Astrocyte (in vitro differentiated cells and primary cell): ENCODE data around the gene BCAT1. TPM values are rescaled to one million over a fixed set of nuclear protein-coding genes. Genes with fewer than 3 reads are reported as not detected.

Experiments used
- DNase-seq: peaks from one replicate; pipeline ENCODE4 v3.0.0-alpha.2; 2010; ENCODE audit warnings: low read depth
- FAIRE-seq: peaks from 2 replicates; lab custom pipeline; 2011; peaks lifted over from hg19 to GRCh38; lab: Jason Lieb, UNC
- H2AFZ ChIP-seq: 2 replicates; pipeline ENCODE4 v1.6.0; 2012; ENCODE audit warnings: low read depth, low read length, inconsistent platforms
- H3K27ac ChIP-seq: 2 replicates; pipeline ENCODE4 v1.5.1; 2011; ENCODE audit warnings: low read depth, low read length, inconsistent platforms
- H3K27me3 ChIP-seq: 2 replicates; pipeline ENCODE4 v1.6.0; 2011; ENCODE audit warnings: low read length, inconsistent platforms; ENCODE audit not compliant: insufficient read depth
- H3K36me3 ChIP-seq: 2 replicates; pipeline ENCODE4 v1.5.1; 2011; ENCODE audit warnings: low read length, inconsistent platforms; ENCODE audit not compliant: insufficient read depth
- H3K4me1 ChIP-seq: 2 replicates; pipeline ENCODE4 v1.5.1; 2011; ENCODE audit warnings: low read length, inconsistent platforms; ENCODE audit not compliant: insufficient read depth
- H3K4me2 ChIP-seq: 2 replicates; pipeline ENCODE4 v1.6.0; 2012; ENCODE audit warnings: low read length, inconsistent platforms
- H3K4me3 ChIP-seq: 2 replicates; pipeline ENCODE4 v1.5.1; 2011; ENCODE audit warnings: low read depth, mild to moderate bottlenecking, low read length, inconsistent platforms; ENCODE audit not compliant: insufficient read depth
- H3K79me2 ChIP-seq: 2 replicates; pipeline ENCODE4 v1.6.0; 2012; ENCODE audit warnings: mild to moderate bottlenecking, low read length, inconsistent platforms; ENCODE audit not compliant: insufficient read depth
- H3K9ac ChIP-seq: 2 replicates; pipeline ENCODE4 v1.6.0; 2012; ENCODE audit warnings: mild to moderate bottlenecking, low read length, inconsistent platforms
- H3K9me3 ChIP-seq: 2 replicates; pipeline ENCODE4 v1.5.1; 2012; ENCODE audit warnings: low read depth, mild to moderate bottlenecking, low read length, inconsistent platforms; ENCODE audit not compliant: insufficient read depth
- H4K20me1 ChIP-seq: 2 replicates; pipeline ENCODE4 v1.6.0; 2012; ENCODE audit warnings: low read length, inconsistent platforms; ENCODE audit not compliant: insufficient read depth
- H3K27ac Mint-ChIP-seq: one replicate; pipeline ENCODE4 v1.8.0; 2021; ENCODE audit warnings: mild to moderate bottlenecking, mixed read lengths; ENCODE audit not compliant: unreplicated experiment
- H3K27me3 Mint-ChIP-seq: one replicate; pipeline ENCODE4 v1.8.0; 2021; ENCODE audit warnings: low read depth, mixed read lengths; ENCODE audit not compliant: unreplicated experiment
- H3K36me3 Mint-ChIP-seq: one replicate; pipeline ENCODE4 v1.8.0; 2021; ENCODE audit warnings: low read depth, mixed read lengths; ENCODE audit not compliant: unreplicated experiment
- H3K4me1 Mint-ChIP-seq: one replicate; pipeline ENCODE4 v1.8.0; 2021; ENCODE audit warnings: low read depth, mixed read lengths; ENCODE audit not compliant: unreplicated experiment
- H3K4me3 Mint-ChIP-seq: one replicate; pipeline ENCODE4 v1.8.0; 2021; ENCODE audit warnings: mild to moderate bottlenecking, moderate library complexity, mixed read lengths; ENCODE audit not compliant: unreplicated experiment
- H3K9me3 Mint-ChIP-seq: one replicate; pipeline ENCODE4 v1.8.0; 2021; ENCODE audit warnings: mild to moderate bottlenecking, mixed read lengths; ENCODE audit not compliant: unreplicated experiment
- CTCF ChIP-seq: IDR thresholded peaks from 2 replicates; pipeline ENCODE4 v1.5.1; 2011; ENCODE audit warnings: low read depth, mild to moderate bottlenecking, inconsistent platforms, low read length, moderate library complexity; ENCODE audit not compliant: insufficient read depth
- EZH2 ChIP-seq: IDR thresholded peaks from 2 replicates; pipeline ENCODE4 v1.6.1; 2012; ENCODE audit warnings: mild to moderate bottlenecking, low read length, inconsistent platforms; ENCODE audit not compliant: insufficient read depth
- total RNA-seq: library from RNA; stranded (reverse); gene quantifications from 2 replicates; pipeline ENCODE4 v1.2.1, GENCODE V29; 2021

The BCAT1 gene
- total RNA-seq, 1 donor from 2014 or later, result 476 TPM

- Histone ChIP-seq H3K36me3 (no peaks in the 10 kb centered on the region), H3K9ac (no peak overlapping the region), H3K4me2 (no peak overlapping the region), H3K9me3 (no peaks in the 10 kb centered on the region), H3K27ac (no peak overlapping the region), H3K4me3 (no peak overlapping the region), H3K27me3 (no peaks in the 10 kb centered on the region), H4K20me1 (peaks cover 77% of the 10 kb centered on the region), H3K79me2 (peaks cover 90% of the 10 kb centered on the region), H2AFZ (no peak overlapping the region), H3K4me1 (peaks cover 9% of the 10 kb centered on the region)
- H3K27me3 Mint-ChIP-seq, result no peaks in the 10 kb centered on the region
- DNase-seq (no peak), FAIRE-seq (no peak)
- no peak overlapping the region for H3K27ac Mint-ChIP-seq
- H3K36me3 Mint-ChIP-seq, result peaks cover 6% of the 10 kb centered on the region
- peaks cover 48% of the 10 kb centered on the region for H3K4me1 Mint-ChIP-seq
- no peaks in the 10 kb centered on the region for H3K9me3 Mint-ChIP-seq
- H3K4me3 Mint-ChIP-seq, result no peak overlapping the region
- no peak for TF ChIP-seq CTCF
- TF ChIP-seq EZH2, result no peak
Observed at GRCh38 chr12:24919346-24920001, 29.4 kb downstream of the BCAT1 start.

DNA sequence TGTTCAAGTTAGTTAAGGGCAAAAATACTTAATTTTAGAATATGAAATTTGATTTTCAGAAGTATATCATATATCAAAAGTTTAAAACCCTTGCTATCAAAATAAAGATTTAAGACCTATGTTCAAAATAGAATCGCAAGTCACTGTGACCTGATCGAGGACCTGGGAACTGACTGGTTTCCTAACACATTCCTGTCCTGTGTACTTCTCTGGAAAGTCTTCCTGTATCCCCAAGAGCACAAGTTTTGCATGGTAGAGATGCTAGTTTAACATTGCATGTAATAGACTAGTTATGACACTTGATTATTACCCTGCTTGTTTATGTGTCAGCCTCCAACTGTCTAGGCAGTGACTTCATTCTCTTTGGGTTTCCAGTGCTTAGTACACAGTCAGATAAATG is 30.3 kb downstream of the BCAT1 start:
- no peak for TF ChIP-seq EZH2
- TF ChIP-seq CTCF, result no peak
- Mint-ChIP-seq H3K4me3 (no peak overlapping the region), H3K4me1 (peaks cover 50% of the 10 kb centered on the region), H3K36me3 (peaks cover 9% of the 10 kb centered on the region), H3K9me3 (no peaks in the 10 kb centered on the region), H3K27ac (no peak overlapping the region), H3K27me3 (no peaks in the 10 kb centered on the region)
- Histone ChIP-seq H3K79me2 (peaks cover 89% of the 10 kb centered on the region), H3K4me2 (no peak overlapping the region), H3K36me3 (no peaks in the 10 kb centered on the region), H3K27ac (no peak overlapping the region), H3K9ac (no peak overlapping the region), H3K4me3 (no peak overlapping the region), H2AFZ (no peak overlapping the region), H4K20me1 (peaks cover 73% of the 10 kb centered on the region), H3K27me3 (no peaks in the 10 kb centered on the region), H3K9me3 (no peaks in the 10 kb centered on the region), H3K4me1 (peaks cover 11% of the 10 kb centered on the region)
- DNase-seq (no peak), FAIRE-seq (no peak)

GRCh38 chr12:24915501-24915900 is 33.4 kb downstream of the BCAT1 start:
- Histone ChIP-seq H3K4me1 (peaks cover 17% of the 10 kb centered on the region), H3K27me3 (no peaks in the 10 kb centered on the region), H3K9ac (no peak overlapping the region), H3K79me2 (peaks cover 74% of the 10 kb centered on the region), H2AFZ (no peak overlapping the region), H3K4me2 (no peak overlapping the region), H3K4me3 (no peak overlapping the region), H3K9me3 (no peaks in the 10 kb centered on the region), H3K27ac (no peak overlapping the region), H3K36me3 (no peaks in the 10 kb centered on the region), H4K20me1 (peaks cover 51% of the 10 kb centered on the region)
- Mint-ChIP-seq H3K27me3 (no peaks in the 10 kb centered on the region), H3K4me1 (peaks cover 39% of the 10 kb centered on the region), H3K27ac (no peak overlapping the region), H3K9me3 (no peaks in the 10 kb centered on the region), H3K4me3 (no peak overlapping the region), H3K36me3 (peaks cover 12% of the 10 kb centered on the region)
- no peak for TF ChIP-seq CTCF
- no peak for TF ChIP-seq EZH2
- FAIRE-seq (no peak), DNase-seq (no peak)
